Left cardiac atrium (tissue), 2 donors: ENCODE measurements around the gene ENPEP. TPM values are rescaled to one million over a fixed set of nuclear protein-coding genes. Genes with fewer than 3 reads are reported as not detected.

ENCODE experiments used
- total RNA-seq, 2 donors: library from RNA; stranded (reverse); fragmentation: NEBNext Ultra II Directional; extraction: Animal tissue kit (Norgen Biotek cat#: 25700); gene quantifications; one replicate each; pipeline ENCODE4 v1.2.1, GENCODE V29; 2021
- donor health status: DM: no; HTN: yes; CAD: no; lungs with severe emphysema.
- donor health status: DM: yes; HTN: yes; CAD: no.

Gene ENPEP
- total RNA-seq, 2 donors from 2014 or later, result 7.4 to 12.2 TPM

Other genes starting within 250 kb of the ENPEP start
- 10 to 100 TPM; 14.3 to 22.4 TPM for gene PITX2, start 146.9 kb downstream of the ENPEP start, total RNA-seq